GM04503 (cell line): ENCODE results near the gene CFAP61.
A peak's percentile ranks its signal among the peaks of the same experiment; 100 is the strongest.
"Not testable (repeated sequence)": the region's sequence is repeated elsewhere in the genome, so short reads cannot be mapped to it uniquely, and the experiment has no call there.

Experiments used
- DNase-seq: peaks from one replicate; pipeline ENCODE4 v3.0.0-alpha.2; 2012; ENCODE audit warnings: low read depth

CFAP61 gene

DNA sequence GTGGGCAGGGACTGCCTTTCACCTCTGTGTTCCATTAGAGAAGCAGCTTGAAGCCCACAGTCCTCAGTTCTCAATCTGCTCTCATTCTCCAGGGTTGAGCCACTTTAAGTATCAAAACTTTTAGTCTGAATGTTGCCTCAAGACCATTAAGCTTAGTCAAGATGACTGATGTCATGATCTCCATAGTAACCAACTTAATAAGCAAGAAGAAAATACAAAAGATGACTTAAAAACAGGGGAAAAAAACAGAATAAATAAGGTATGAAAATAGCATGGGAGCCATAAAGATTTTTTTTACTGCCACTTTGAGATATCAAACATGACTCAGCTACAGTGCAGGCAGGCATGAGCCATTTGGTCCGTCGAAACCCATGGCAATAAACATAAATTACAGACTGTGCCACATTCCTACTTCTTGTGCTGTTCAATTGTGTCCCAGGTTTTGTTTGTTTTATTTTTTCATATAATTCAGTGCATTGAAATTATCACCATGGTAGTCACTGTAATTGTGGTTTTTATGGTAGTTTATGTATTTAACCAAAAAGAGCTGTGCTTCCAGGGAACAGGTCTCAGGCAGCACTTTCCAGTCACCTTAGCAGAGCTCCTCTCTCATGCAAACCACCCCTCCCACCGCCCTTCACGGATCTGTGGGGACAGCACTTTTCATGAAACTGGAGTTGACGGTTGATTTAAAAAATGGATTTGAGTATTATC, 159.1 kb downstream of the CFAP61 start:
- peak; percentile 43 for DNase-seq

DNA sequence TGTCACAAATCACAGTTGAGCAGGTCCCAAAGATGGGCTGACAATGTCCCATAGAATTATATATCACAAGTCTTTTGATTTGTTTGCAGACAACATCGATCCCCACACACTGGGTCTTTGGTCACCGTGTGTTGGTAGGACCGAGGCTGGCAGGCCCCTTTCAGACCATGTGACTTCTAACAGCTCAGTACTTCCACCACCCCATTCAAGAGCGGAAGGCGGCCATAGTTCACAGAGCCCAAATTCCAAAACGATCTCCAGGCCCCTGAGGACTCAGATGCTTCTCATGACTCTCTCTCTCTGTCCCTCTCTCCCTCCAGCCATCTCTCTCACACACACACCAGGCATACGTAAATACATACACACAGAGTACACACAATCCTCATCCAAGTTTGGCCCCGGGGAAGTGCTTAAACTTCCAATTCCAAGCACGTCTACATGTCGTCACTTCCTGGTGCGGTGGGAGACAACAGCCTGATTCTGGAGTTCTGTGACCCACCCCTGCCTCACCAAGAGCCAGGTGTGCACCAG, 159.7 kb downstream of the CFAP61 start:
- no peak for DNase-seq

DNA sequence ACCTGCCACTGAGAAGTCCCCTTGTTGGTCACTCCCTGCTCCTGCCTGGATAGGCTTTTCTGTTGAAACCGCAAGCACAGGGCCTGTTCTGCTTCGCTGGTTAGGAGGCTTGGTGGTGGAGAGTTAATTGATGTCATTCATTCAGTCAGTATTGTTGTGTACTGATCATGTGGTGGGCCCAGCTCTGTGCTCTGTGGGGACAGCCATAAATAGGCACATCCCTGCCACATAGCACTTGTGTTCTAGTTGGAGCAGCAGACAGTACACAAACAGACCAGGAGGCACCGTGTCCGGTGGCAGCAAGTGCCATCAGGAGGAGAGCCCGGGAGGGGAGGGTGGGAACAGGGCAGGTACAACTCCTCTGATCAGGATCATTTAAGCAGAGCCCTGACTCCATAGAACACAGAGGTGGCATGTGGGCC, 160.4 kb downstream of the CFAP61 start:
- DNase-seq: no peak

DNA sequence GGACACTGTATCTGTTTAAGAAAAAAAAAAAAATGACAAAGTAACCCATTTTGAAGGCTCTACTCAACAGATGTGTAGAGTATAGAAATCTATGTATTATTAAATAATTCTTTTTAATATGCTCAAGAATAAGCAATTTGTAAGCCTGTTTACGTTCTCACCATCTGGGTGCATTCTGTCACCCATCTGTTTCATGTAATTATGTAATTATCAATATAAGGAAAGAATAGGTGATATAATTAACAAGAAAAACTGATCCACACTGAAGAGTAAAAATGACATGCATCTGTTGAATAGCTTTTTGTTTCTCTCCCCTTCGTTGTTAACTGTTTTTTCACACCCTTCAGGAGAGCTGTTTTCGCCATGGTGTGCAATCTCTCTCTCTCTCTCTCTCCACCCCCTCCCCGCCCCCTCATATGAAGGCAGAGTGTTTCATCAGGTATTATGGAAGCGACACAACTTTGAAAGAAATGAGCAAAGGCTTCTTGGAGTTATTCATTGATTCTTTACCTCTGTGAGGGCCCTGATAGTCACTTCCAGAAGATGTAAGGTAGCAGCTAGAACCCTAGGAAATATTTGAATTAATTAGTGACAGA, 161.3 kb downstream of the CFAP61 start:
- no peak for DNase-seq

DNA sequence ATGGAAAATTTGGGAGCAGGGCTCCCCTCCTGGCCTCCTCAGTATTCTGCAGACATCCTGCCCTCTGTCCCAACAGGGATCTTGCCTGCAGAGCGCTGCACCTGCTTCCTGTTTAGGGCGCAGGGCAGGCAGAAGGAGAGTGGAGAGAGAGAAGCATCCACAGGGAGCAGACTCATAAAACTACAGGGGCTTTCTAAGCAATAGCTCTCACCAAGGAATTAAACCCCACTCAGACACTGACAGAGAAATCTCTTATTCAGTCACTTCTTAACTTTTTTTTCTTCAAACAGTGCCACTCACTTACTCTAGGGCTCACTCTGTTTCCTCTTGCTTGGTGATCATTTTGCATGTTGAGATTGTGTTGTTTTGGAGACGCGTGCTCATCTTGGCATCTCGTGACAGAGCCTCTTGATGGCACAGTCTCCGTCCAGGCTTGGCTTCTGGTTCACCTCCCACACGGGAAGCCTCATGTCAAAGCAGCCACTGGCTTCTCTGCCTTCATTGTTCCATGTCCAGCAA, 162.5 kb downstream of the CFAP61 start:
- no peak for DNase-seq

DNA sequence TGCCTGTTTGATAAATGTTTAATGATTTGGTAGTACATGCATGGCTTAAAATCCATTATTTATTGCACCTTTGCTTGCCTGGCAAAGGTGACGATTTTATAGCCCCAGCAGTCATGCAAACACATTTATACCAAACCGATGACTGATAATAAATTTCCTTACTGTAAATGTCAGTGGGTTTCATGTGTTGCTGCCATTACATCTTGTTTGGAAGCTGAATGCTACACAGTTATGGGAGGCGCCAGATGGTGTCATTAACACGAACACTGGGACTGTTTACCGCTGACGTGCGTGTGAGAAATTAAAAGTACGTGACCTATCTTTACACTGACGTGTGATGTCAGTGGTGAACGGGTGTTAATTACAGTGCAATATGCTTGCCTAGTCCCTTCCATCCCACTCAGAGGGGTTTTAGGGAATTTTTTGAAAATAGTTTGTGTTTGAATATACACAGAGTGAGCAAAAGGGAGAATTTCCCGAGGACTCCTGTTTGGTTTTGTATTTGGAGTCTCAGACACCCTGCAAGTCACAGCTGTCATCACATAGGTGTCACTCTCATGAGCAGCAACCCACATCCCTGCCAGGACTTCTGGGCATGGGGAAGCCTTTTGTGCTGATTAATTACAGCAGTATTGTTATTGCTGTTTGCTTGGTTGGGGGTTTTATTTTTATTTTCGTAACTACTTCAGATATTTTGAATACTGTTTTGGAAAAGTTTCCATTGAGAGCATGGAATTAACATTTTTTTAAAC, 163.8 kb downstream of the CFAP61 start:
- DNase-seq: no peak

DNA sequence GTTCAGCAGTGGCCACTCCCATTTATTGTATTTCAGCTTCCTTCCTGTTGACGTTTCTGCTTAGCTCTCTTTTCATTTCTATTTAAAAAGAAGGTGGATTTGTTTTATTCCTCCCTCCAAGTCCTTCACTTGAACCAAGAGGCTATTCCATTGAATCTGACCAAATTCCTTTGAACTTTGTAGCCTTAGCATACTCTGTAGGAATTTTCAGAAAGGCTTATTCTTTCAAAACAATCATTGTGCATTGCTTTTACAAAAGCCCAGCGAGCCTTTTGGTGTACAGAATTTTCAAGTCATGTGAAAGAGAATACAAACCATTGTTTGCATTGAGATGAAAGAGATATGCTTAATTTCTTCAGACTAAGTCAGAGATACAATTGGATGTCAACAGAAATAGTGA, 164.6 kb downstream of the CFAP61 start:
- DNase-seq: no peak

DNA sequence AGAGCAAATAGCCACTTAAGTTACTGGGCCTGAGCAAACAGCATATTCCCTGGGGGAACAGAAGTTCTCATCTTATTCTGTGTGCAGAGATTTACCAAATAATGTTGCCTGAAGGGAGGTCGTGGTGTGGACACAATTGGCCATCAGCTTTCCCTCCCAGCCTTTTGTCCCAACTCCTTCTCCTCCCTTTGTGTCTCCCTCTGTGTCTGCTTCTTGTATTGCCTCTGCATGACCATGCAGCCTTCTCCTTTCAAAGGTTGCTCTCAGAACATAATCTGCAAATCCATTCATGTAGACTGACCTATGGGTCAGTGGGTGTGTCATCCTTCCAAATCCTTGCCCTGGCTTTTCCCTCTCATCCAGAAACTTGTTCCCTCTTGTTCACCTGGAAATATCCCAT, 165.3 kb downstream of the CFAP61 start:
- DNase-seq: no peak

DNA sequence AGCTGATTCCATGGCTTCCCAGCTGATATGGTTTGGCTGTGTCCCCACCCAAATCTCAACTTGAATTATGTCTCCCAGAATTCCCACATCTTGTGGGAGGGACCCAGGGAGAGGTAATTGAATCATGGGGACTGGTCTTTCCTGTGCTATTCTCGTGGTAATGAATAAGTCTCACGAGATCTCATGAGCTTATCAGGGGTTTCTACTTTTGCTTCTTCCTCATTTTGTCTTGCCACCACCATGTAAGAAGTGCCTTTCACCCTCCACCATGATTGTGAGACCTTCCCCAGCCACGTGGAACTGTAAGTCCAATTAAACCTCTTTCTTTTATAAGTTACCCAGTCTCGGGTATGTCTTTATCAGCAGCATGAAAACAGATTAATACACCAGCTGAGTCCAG, 165.8 kb downstream of the CFAP61 start:
- not testable (repeated sequence) for DNase-seq

DNA sequence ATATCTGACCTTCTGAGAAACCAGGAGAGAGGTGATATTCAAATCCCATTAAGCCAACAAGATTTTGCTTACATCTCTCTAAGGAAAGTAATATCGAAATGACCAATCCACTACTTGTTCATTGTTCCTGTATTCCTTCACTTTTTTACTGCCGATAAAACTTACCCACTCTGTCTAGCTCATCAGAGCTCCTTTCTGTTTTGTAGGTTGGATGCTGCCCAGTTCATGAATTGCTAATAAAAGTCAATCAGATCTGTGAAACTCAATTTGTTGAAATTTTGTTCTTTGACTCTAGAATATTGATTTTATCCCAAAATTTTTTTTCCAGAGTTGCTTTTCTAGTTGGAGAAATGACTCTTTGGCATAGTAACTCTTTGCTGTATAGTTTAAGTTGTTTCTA, 166.7 kb downstream of the CFAP61 start:
- DNase-seq: no peak

DNA sequence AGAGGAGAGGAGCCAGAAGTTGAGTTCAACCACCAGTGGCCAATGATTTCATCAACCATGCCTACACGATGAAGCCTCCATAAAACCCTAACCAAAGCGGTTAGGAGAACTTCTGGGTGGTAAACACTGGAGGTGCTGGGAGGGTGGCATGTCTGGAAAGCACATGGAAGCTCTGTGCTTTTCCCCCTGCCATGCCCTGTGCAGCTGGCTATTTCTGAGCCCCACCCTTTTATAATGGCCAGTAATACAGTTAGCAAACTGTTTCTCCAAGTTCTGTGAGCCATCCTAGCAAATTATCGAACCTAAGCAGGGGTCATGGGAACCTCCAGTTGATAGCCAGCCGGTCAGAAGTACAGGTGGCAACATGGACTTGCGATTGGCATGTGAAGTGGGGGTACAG, 167.8 kb downstream of the CFAP61 start:
- DNase-seq: no peak

DNA sequence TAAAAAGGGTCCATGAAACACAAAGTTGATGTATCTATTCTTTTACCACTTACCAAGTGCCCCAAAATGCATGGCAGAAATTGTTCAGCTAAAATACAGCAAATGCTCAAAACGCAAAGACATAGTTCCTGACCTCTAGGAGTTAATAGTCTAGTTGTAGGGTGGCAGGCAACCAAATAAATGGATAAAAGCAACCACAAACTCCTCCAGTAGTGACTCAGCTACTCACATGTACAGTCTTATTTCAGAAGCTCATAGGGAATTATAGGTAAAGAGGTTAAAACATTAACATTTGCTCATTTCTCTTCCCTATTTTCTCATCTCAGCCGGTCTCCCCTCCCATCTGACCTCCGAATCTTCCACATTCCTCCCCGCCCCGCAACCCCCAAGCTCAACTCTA, 171.6 kb downstream of the CFAP61 start:
- DNase-seq: no peak

DNA sequence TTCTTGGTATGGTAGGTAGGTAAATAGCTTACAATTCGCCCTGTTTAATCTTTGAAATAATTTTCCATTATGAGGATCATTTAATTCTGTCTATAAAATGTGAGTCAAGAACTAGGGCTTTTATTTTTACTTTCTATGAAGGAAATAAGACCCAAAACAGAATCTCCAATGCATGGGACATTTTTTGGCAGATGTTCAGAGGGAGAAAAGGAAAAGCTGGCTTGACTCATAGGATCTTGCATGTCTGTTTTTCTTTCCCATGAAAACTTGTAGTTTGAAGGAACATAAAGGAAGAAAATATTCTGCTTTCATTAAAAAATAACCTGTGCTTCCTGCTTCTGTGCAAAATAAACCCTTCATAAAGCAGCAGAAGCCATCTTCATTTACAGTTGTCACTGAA, 172.5 kb downstream of the CFAP61 start:
- DNase-seq: no peak

DNA sequence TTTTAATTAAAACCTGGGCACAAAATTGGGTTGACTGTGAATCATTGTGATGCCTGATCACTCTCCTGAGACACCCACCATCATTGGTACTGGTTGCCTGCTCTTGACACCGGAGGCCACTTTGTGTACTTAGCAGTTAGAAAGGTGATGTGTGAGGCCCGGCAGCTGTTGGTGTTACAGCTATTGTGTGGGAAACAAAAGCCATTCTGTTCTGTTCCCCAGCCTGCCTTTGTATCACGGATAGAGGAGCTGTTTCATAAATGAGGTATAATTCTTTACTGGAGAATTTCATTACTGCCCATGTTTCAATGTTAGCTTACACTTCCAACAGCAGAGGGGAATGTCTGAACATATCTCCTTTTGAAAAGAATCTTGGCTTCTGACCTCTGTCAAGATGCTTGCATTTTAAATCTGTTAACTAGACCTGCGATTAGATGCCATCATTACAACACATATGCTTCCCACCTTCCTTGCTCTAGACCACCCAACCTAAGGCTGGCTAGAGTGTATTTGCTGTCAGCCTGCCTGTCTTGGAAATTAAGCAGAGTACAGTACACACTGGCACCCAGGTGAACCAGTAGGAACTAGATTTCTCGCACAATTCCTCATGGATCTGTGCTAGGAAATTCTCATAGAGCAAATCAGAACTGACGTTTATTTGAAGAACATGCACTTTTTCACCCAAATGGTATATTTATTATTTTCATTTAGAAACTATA, 173.2 kb downstream of the CFAP61 start:
- DNase-seq: no peak

DNA sequence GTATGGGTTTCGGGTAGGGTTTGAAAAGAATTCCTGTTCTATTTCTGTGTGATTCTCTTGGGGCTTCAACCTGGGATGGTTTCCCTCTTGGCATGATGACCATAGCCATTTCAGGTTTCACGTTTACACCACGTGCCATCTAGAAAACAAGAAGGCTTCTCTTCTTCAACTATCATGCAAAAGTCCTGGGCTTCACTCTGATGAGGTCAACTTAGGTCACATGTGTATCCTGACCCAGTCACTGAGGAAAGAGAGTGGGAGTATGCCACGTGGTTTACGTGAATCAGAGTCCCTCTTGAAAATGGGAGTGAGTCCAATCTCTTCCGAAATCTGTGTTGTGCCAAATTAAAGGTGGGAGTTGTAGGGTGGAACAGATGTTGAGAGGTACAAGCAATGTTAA, 174.2 kb downstream of the CFAP61 start:
- no peak for DNase-seq

DNA sequence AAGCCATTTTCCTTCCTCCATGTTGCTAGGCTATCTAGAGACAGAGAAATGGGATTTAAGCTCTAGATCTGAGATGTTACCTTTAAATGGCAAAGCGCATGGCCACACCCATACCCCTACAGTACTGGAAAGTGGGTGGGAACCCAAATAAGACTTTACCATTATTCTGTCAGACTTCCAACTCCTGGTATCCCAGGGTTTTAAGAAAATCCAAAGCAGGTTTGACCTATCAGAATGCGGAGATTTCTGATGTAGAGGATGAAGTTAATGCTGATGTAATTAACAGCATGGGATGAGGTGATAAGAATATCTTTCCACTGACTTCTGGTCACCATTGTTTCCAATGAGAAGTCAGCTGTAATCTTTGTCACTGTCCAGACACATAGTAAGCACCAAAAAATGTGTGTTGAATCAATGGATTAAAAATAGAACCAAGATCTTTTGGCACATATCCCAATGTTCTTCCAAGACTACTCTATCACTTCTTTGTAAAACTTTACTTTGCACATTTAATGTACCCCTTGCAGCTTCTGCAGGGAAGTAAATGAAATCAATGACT, 174.8 kb downstream of the CFAP61 start:
- no peak for DNase-seq

DNA sequence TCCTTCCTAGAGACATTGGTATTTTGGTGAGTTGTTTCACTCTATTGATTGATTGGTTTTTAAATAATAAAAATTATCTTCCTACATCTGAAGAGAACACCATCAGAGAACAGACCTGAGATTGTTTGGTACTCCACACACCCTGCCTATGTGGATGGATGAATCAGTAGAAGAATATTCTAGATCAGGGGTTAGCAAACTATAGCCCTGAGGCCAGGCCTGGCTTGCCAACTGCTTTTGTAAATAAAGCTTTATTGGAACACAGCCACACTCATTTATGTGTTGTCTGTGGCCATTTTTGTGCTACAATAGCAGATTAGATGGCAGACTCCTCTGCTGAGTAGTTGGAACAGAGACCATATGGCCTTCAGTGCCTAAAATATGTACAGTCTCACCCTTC, 176.0 kb downstream of the CFAP61 start:
- no peak for DNase-seq

DNA sequence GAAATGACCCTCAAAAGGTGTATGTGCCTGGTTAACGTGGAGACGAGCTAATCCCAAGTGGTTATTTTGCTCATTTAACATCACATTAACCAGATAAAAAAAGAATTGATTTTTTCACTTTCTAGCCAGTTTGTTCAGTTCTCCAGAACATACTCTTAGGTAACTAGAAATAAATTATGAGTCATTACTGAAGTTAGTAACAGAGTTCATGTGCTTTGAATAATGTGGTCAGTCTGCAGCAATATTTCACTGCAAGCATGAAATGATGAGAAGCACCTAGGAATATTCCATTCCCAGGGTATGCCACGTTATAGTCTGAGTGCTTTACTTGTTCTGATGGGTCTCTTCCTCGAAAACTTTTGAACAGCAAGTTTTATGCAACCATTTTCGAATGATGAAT, 177.3 kb downstream of the CFAP61 start:
- DNase-seq: no peak

DNA sequence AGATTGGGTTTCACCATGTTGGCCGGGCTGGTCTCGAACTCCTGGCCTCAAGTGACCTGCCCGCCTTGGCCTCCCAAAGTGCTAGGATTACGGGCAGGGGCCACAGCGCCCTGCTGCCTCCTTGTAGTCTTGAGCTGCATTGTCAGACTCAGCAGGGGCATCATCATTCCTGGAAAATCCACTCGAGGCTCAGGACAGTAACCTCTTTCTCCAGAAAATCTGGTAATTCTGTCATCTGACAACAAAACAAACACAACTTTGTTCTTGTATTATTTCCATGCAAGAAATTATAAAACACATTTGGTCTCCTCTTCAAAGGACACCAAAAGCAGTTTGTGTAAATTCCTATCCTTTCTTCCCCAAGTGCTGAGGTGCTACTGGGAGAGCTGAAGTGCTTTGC, 178.4 kb downstream of the CFAP61 start:
- DNase-seq: no peak

DNA sequence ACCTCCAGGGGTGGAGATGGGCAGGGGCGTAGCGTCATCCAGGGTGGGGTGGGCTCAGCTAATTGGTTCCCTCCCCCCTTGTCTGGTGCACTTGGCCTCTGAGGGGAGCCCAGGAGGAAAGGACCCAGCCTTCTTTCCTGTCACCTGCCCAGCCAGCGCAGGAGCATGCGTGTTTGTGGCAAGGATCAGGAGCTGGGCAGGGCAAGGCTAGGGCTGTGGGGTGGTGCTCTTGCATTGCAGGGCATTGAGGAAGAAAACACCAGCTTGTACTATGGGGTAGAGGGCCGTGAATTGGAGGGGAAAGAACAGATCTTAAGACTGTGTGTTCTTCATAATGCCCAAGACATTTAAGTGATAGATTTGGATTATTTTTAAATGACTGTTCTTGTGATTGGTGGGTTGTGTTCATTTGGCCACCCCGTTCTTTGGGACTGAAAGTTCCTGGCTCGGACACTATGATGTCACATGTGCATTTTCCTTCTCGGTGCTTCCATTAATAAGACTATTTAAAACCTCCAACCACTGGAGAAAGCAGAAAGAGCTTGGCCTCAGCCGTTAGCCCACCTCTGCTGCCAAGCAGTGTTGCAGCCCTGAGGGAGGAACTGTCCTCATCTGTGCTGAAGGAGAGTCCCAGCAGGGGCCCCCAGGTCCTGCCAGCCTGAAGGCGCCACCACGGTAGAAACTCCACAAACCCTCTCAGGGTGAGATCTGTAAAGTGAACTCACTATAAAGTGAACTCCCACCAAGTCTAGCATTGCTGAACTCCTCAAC, 179.4 kb downstream of the CFAP61 start:
- DNase-seq: no peak

DNA sequence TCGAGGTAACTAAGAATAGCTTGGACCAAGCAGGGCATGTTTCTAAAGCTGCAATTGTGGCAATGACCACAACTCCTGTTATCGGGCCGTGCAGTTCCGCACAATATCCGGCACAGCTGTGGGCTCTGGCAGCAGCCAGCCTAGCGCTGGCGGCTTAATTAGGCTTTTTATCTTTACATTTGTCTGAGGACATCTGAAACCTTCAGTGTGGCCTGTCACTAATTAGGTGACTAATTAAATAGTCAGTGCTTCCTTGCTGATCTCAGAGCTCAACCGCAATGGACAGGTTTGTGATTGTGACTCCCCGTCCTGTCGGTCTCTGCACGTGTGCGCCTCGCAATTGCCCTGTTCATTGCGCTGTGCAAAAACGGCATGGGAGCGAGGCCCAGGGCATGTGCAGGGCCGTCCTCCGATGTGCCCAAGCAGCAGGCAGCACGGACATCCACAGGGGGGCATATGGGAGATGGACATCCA, 180.7 kb downstream of the CFAP61 start:
- DNase-seq: no peak
